Measurements from ENCODE around the gene UCKL1. TPM values are rescaled to one million over a fixed set of nuclear protein-coding genes. Genes with fewer than 3 reads are reported as not detected.
A peak's percentile ranks its signal among the peaks of the same experiment; 100 is the strongest.

UCKL1 gene
- total and polyA plus RNA-seq, 2 experiments from 2014 or later, result 18.5 to 52.2 TPM

DNA sequence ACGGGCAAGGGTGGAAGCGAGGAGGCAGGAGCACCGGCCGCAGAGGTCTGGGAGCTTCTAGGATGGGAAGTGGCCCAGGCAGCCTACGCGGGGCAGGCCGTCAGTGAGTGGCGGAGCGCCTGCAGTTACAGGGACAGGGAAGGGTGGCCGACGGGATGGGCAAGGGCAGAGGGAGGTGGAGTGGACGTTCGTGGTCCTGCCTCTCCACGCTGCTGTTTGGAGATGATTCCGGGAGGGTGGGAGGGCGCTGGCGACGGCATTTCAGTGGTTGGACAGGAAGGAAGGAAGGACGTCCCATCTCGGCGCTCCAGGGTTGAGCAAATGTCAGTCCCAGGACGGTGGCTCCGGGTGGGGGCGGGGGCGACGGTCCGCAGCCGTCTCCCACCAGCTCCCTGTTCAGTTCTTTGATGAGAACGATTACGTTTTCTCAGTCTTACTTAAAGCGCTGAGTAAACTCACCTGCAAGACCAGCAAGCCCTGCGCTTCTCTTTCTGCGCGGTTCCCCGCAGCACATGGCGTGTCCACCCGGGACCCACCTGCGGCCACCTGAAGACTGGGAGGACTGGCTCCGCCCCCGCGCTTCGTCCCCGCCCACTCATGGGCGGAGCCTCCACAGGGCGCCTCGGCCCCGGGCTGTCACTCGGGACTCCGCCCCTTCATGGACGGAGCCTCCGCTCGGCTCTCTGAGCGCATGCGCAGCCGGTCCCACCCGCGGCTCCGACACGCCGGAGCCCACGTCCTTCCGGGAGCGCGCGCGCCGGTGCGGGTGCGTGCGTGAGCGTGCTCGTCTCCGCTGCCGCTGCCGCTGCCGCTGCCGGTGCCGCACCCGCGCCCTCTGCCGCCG lies 61.6 kb downstream of the UCKL1 start, which contains the start of gene DNAJC5:
Gene DNAJC5 (plus strand): TSS at position 769 of the 844 bp plus-strand sequence. CDS start 33,220 bp downstream, outside the sequence.
- Histone ChIP-seq H3K4me1 (ENCODE audit: insufficient read depth) (peaks cover 14% of the 10 kb centered on the region), H3K27ac (peak within 1 kb of the TSS; percentile 86), H3K79me2 (peaks cover 40% of the 10 kb centered on the region), H3K27me3 (no peaks in the 10 kb centered on the region), H2AFZ (peak within 1 kb of the TSS; percentile 22), H3K9me2 (replicated peaks; ENCODE audit: insufficient read depth) (no peaks in the 10 kb centered on the region), H3K4me3 (peak within 1 kb of the TSS; percentile 37), H3K36me3 (replicated peaks; ENCODE audit: insufficient read depth, low read depth) (no peaks in the 10 kb centered on the region), H3K4me2 (peak within 1 kb of the TSS; percentile 94), H3K9me3 (ENCODE audit: low read depth) (no peaks in the 10 kb centered on the region), H4K20me1 (ENCODE audit: insufficient read depth, poor library complexity, severe bottlenecking) (peaks cover 39% of the 10 kb centered on the region)
- peak; percentile 98 for DNase-seq (ENCODE audit: low spot score)
- no peak for TF ChIP-seq EZH2phosphoT487 (IDR thresholded peaks at IDR 0.05; ENCODE audit: low read depth, severe bottlenecking, unreplicated experiment)
- no peak for TF ChIP-seq EZH2 (IDR thresholded peaks at IDR 0.05; ENCODE audit: borderline replicate concordance)
- TF ChIP-seq, protein P1, sequence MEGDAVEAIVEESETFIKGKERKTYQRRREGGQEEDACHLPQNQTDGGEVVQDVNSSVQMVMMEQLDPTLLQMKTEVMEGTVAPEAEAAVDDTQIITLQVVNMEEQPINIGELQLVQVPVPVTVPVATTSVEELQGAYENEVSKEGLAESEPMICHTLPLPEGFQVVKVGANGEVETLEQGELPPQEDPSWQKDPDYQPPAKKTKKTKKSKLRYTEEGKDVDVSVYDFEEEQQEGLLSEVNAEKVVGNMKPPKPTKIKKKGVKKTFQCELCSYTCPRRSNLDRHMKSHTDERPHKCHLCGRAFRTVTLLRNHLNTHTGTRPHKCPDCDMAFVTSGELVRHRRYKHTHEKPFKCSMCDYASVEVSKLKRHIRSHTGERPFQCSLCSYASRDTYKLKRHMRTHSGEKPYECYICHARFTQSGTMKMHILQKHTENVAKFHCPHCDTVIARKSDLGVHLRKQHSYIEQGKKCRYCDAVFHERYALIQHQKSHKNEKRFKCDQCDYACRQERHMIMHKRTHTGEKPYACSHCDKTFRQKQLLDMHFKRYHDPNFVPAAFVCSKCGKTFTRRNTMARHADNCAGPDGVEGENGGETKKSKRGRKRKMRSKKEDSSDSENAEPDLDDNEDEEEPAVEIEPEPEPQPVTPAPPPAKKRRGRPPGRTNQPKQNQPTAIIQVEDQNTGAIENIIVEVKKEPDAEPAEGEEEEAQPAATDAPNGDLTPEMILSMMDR (IDR thresholded peaks at IDR 0.05; ENCODE audit: poor library complexity), result no peak
- 3% methylated on average over 59 of the region's 82 CpGs for WGBS (ENCODE audit: low lambda C conversion rate, missing lambda C conversion rate)

DNA sequence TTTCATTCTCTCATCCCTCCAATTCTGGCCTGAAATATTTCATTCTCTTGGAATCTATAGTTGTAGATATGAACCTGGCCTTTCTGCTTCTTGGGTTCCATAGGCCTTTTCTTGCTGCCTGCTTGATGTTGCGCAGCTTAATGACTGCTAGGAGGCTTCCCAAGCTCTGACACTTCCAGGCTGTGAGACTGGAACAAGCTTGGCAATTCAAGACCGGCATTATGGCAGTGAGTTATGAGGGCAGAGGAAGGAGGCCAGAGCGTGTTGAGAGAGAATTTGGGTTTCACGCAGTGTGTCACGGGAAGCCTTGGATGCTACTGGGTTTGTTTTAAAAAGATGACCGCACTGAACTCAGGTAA lies 62.2 kb downstream of the UCKL1 start:
- no peaks in the 10 kb centered on the region for H3K36me3 ChIP-seq (replicated peaks; ENCODE audit: insufficient read depth, low read depth)
- H3K4me1 ChIP-seq (ENCODE audit: insufficient read depth), result peaks cover 14% of the 10 kb centered on the region
- peaks cover 34% of the 10 kb centered on the region for H3K79me2 ChIP-seq
- WGBS (ENCODE audit: low lambda C conversion rate, missing lambda C conversion rate), result 25% methylated on average over 6 of the region's 6 CpGs
- peak overlapping the region; percentile 4 for H3K4me3 ChIP-seq
- no peaks in the 10 kb centered on the region for H3K9me3 ChIP-seq (ENCODE audit: low read depth)
- TF ChIP-seq EZH2phosphoT487 (IDR thresholded peaks at IDR 0.05; ENCODE audit: low read depth, severe bottlenecking, unreplicated experiment) (no peak), EZH2 (IDR thresholded peaks at IDR 0.05; ENCODE audit: borderline replicate concordance) (no peak)
- TF ChIP-seq, protein P1 (IDR thresholded peaks at IDR 0.05; ENCODE audit: poor library complexity), result no peak
- DNase-seq (ENCODE audit: low spot score), result no peak
- H3K27me3 ChIP-seq, result no peaks in the 10 kb centered on the region
- peaks cover 33% of the 10 kb centered on the region for H4K20me1 ChIP-seq (ENCODE audit: insufficient read depth, poor library complexity, severe bottlenecking)
- no peaks in the 10 kb centered on the region for H3K9me2 ChIP-seq (replicated peaks; ENCODE audit: insufficient read depth)
- peak overlapping the region; percentile 22 for H2AFZ ChIP-seq
- H3K4me2 ChIP-seq, result peak overlapping the region; percentile 94
- peak overlapping the region; percentile 10 for H3K27ac ChIP-seq

DNA sequence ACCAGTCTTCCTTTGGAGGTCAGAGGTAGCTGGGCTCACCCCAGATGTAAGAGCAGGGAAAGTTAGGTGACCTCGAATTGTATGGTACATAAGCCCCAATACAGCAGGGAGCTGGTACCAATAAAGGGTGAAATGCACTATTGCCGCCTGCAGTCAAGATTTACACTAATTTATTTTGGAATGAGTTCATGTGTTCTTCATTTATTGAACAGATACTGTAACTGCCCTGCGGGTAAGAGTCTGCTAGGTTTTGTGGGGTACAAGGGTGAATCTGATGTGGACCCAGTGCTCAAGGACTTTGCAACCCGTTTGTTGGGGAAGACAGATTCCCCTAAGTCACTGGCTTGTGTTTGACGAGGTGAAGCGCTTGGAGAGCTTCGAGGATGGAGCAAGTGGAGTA lies 63.8 kb downstream of the UCKL1 start:
- DNase-seq (ENCODE audit: low spot score), result no peak
- WGBS (ENCODE audit: low lambda C conversion rate, missing lambda C conversion rate), result 94% methylated on average over 7 of the region's 7 CpGs
- H3K27ac ChIP-seq, result no peak overlapping the region

More for the DNA sequence above, 63.8 kb downstream of the UCKL1 start:
- H3K9me2 ChIP-seq (replicated peaks; ENCODE audit: insufficient read depth), result no peaks in the 10 kb centered on the region
- H2AFZ ChIP-seq, result no peak overlapping the region
- H4K20me1 ChIP-seq (ENCODE audit: insufficient read depth, poor library complexity, severe bottlenecking), result peaks cover 18% of the 10 kb centered on the region
- peaks cover 19% of the 10 kb centered on the region for H3K79me2 ChIP-seq
- no peaks in the 10 kb centered on the region for H3K9me3 ChIP-seq (ENCODE audit: low read depth)
- H3K4me3 ChIP-seq, result no peak overlapping the region
- no peaks in the 10 kb centered on the region for H3K36me3 ChIP-seq (replicated peaks; ENCODE audit: insufficient read depth, low read depth)
- TF ChIP-seq EZH2 (IDR thresholded peaks at IDR 0.05; ENCODE audit: borderline replicate concordance) (no peak), EZH2phosphoT487 (IDR thresholded peaks at IDR 0.05; ENCODE audit: low read depth, severe bottlenecking, unreplicated experiment) (no peak)
- TF ChIP-seq, protein P1 (IDR thresholded peaks at IDR 0.05; ENCODE audit: poor library complexity), result no peak
- H3K27me3 ChIP-seq, result no peaks in the 10 kb centered on the region
- peaks cover 12% of the 10 kb centered on the region for H3K4me1 ChIP-seq (ENCODE audit: insufficient read depth)
- H3K4me2 ChIP-seq, result no peak overlapping the region

All from hepatocyte (in vitro differentiated cells).